ENCODE results near the gene PSMA1. TPM values are rescaled to one million over a fixed set of nuclear protein-coding genes. Genes with fewer than 3 reads are reported as not detected.
"Not testable (repeated sequence)": the region's sequence is repeated elsewhere in the genome, so short reads cannot be mapped to it uniquely, and the experiment has no call there.

Gene PSMA1
- total RNA-seq (100 to 1,000 TPM; 337 to 344 TPM), polyA plus RNA-seq (159 TPM)

GRCh38 chr11:14519917-14520746 lies at the start of gene PSMA1:
PSMA1 (minus strand) TSS chr11:14520386; CDS start chr11:14520299, 87 bp downstream.
- Mint-ChIP-seq H3K27ac (peak within 1 kb of the TSS; percentile 93 to 98 (median 96)), H3K4me3 (peak within 1 kb of the TSS; percentile 94 to 98 (median 97)), H3K36me3 (peaks cover 0 to 32% (median 2%) of the 10 kb centered on the region in 3 donors), H3K4me1 (peaks cover 33 to 40% (median 36%) of the 10 kb centered on the region in 3 donors), H3K9me3 (no peaks in the 10 kb centered on the region), H3K27me3 (no peaks in the 10 kb centered on the region)
- Histone ChIP-seq H3K4me1 (ENCODE audit: insufficient read depth, low read length) (peaks cover 24% of the 10 kb centered on the region), H3K36me3 (ENCODE audit: insufficient read depth, low read length) (peaks cover 8% of the 10 kb centered on the region), H3K9me3 (ENCODE audit: low read length) (no peaks in the 10 kb centered on the region), H3K27me3 (ENCODE audit: insufficient read depth, low read length, poor library complexity, severe bottlenecking) (no peaks in the 10 kb centered on the region), H3K4me3 (ENCODE audit: low read length) (peak within 1 kb of the TSS; percentile 93), H3K27ac (ENCODE audit: low read depth, low read length) (peak within 1 kb of the TSS; percentile 83)
- DNase-seq, result peak; percentile 89 to 93 (median 89)
- CTCF ChIA-PET, result interaction anchor here (0.8 to 2.2 kb wide), 13 partner anchors 10 to 388 kb away, joined by 3 to 11 read pairs (median 3); partner anchors contain the start of genes CYP2R1 and PDE3B
- POLR2A ChIA-PET, result interaction anchor here (0.7 to 2.1 kb wide), 7 partner anchors 20 to 372 kb away, joined by 3 to 13 read pairs (median 4); partner anchors contain the start of genes COPB1, CYP2R1 and PDE3B

DNA sequence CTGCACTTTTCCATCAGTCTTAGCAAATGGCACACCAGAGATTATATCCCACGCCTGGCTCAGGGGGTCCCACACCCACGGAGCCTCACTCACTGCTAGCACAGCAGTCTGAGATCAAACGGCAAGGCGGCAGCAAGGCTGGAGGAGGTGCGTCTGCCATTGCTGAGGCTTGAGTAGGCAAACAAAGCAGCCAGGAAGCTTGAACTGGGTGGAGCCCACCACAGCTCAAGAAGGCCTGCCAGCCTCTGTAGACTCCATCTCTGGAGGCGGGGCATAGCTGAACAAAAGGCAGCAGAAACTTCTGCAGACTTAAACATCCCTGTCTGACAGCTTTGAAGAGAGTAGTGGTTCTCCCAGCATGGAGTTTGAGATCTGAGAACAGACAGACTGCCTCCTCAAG lies 49.3 kb upstream of the PSMA1 start:
- CTCF ChIA-PET, result interaction anchor here (0.9 to 4.0 kb wide), 6 partner anchors 9 to 338 kb away, joined by 3 to 16 read pairs (median 4); partner anchors contain the start of gene PDE3B
- H3K36me3 Mint-ChIP-seq, result peaks cover 22 to 78% (median 42%) of the 10 kb centered on the region in 3 donors
- peak overlapping the region in 6 of 7 donors; percentile 41 to 82 (median 61) for H3K4me3 Mint-ChIP-seq
- H3K9me3 ChIP-seq (ENCODE audit: low read length); H3K27me3 ChIP-seq (ENCODE audit: insufficient read depth, low read length, poor library complexity, severe bottlenecking); H3K27me3 Mint-ChIP-seq; H3K4me3 ChIP-seq (ENCODE audit: low read length); H3K27ac ChIP-seq (ENCODE audit: low read depth, low read length); H3K36me3 ChIP-seq (ENCODE audit: insufficient read depth, low read length): not testable (repeated sequence)
- DNase-seq, result peak; percentile 19 to 73 (median 42)
- peaks cover 32 to 53% (median 50%) of the 10 kb centered on the region in 5 donors for H3K9me3 Mint-ChIP-seq
- H3K4me1 ChIP-seq (ENCODE audit: insufficient read depth, low read length), result peaks cover 22% of the 10 kb centered on the region
- peaks cover 39 to 80% (median 71%) of the 10 kb centered on the region in 3 donors for H3K4me1 Mint-ChIP-seq
- POLR2A ChIA-PET, result interaction anchor here (1.7 kb wide), 1 partner anchor 9 kb away, joined by 12 read pairs; no protein-coding TSS in a partner anchor
- H3K27ac Mint-ChIP-seq, result peak overlapping the region; percentile 64 to 98 (median 88)

- Mint-ChIP-seq H3K4me3 (peak overlapping the region in 1 of 7 donors; percentile 37), H3K36me3 (peaks cover 20 to 55% (median 32%) of the 10 kb centered on the region in 3 donors), H3K27me3 (no peaks in the 10 kb centered on the region), H3K4me1 (peaks cover 37 to 74% (median 70%) of the 10 kb centered on the region in 3 donors), H3K9me3 (peaks cover 25 to 33% (median 27%) of the 10 kb centered on the region in 5 donors), H3K27ac (peak overlapping the region in 3 of 8 donors; percentile 11 to 47 (median 37))
- no peaks in the 10 kb centered on the region for H3K9me3 ChIP-seq (ENCODE audit: low read length)
- H3K4me3 ChIP-seq (ENCODE audit: low read length), result no peak overlapping the region
- peaks cover 22% of the 10 kb centered on the region for H3K4me1 ChIP-seq (ENCODE audit: insufficient read depth, low read length)
- no peaks in the 10 kb centered on the region for H3K36me3 ChIP-seq (ENCODE audit: insufficient read depth, low read length)
- POLR2A ChIA-PET, result no interaction called here
- H3K27me3 ChIP-seq (ENCODE audit: insufficient read depth, low read length, poor library complexity, severe bottlenecking), result no peaks in the 10 kb centered on the region
- H3K27ac ChIP-seq (ENCODE audit: low read depth, low read length), result no peak overlapping the region
- CTCF ChIA-PET, result interaction anchor here (1.1 to 4.0 kb wide), 2 partner anchors 9 to 77 kb away, joined by 3 to 15 read pairs; partner anchors contain the start of gene PDE3B
- no peak for DNase-seq
These were observed 47.0 kb upstream of the PSMA1 start for GRCh38 chr11:14567064-14567651.

- no peak overlapping the region for H3K4me3 ChIP-seq (ENCODE audit: low read length)
- Mint-ChIP-seq H3K36me3 (peaks cover 20 to 48% (median 27%) of the 10 kb centered on the region in 3 donors), H3K9me3 (peaks cover 18 to 26% (median 22%) of the 10 kb centered on the region in 5 donors), H3K27me3 (no peaks in the 10 kb centered on the region), H3K27ac (peak overlapping the region in 3 of 8 donors; percentile 11 to 82 (median 62)), H3K4me3 (peak overlapping the region in 2 of 7 donors; percentile 23 to 37), H3K4me1 (peaks cover 40 to 75% (median 71%) of the 10 kb centered on the region in 3 donors)
- H3K27me3 ChIP-seq (ENCODE audit: insufficient read depth, low read length, poor library complexity, severe bottlenecking), result no peaks in the 10 kb centered on the region
- no peaks in the 10 kb centered on the region for H3K9me3 ChIP-seq (ENCODE audit: low read length)
- H3K27ac ChIP-seq (ENCODE audit: low read depth, low read length), result no peak overlapping the region
- ChIA-PET POLR2A (no interaction called here), CTCF (interaction anchor here (1.1 to 4.0 kb wide), 4 partner anchors 8 to 341 kb away, joined by 3 to 15 read pairs (median 4); partner anchors contain the start of gene PDE3B)
- DNase-seq, result no peak
- H3K4me1 ChIP-seq (ENCODE audit: insufficient read depth, low read length), result peaks cover 22% of the 10 kb centered on the region
- H3K36me3 ChIP-seq (ENCODE audit: insufficient read depth, low read length), result no peaks in the 10 kb centered on the region
These were observed 46.3 kb upstream of the PSMA1 start for GRCh38 chr11:14566331-14567063.

DNA sequence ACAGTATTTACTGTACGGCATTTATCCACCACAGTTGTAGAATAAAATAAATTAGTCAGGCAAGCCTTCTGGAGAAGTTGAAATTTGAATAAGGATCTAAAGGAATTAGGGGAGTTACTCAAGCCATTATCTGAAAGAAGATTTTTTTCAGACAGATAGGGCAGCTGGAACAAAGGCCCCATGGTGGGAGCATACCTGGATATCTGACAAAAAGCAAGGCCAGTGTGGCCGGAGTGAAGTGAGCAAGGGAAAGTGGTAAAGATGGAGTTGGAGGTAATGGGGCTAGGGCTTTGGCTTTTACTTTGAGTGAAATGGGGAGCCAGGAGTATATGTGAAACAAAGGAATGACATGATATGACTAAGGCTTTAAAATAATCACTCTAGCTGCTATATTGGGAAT lies 45.7 kb upstream of the PSMA1 start:
- ChIA-PET CTCF (interaction anchor here (1.1 to 1.4 kb wide), 4 partner anchors 11 to 342 kb away, joined by 3 to 4 read pairs (median 4); no protein-coding TSS in a partner anchor), POLR2A (no interaction called here)
- no peaks in the 10 kb centered on the region for H3K9me3 ChIP-seq (ENCODE audit: low read length)
- Mint-ChIP-seq H3K27me3 (no peaks in the 10 kb centered on the region), H3K27ac (peak overlapping the region in 3 of 8 donors; percentile 12 to 74 (median 62)), H3K9me3 (peaks cover 15 to 22% (median 20%) of the 10 kb centered on the region in 5 donors), H3K4me3 (no peak overlapping the region), H3K4me1 (peaks cover 42 to 75% (median 73%) of the 10 kb centered on the region in 3 donors), H3K36me3 (peaks cover 20 to 43% (median 27%) of the 10 kb centered on the region in 3 donors)
- H3K36me3 ChIP-seq (ENCODE audit: insufficient read depth, low read length), result no peaks in the 10 kb centered on the region
- H3K27me3 ChIP-seq (ENCODE audit: insufficient read depth, low read length, poor library complexity, severe bottlenecking), result no peaks in the 10 kb centered on the region
- DNase-seq, result no peak
- peaks cover 22% of the 10 kb centered on the region for H3K4me1 ChIP-seq (ENCODE audit: insufficient read depth, low read length)
- no peak overlapping the region for H3K27ac ChIP-seq (ENCODE audit: low read depth, low read length)
- no peak overlapping the region for H3K4me3 ChIP-seq (ENCODE audit: low read length)

DNA sequence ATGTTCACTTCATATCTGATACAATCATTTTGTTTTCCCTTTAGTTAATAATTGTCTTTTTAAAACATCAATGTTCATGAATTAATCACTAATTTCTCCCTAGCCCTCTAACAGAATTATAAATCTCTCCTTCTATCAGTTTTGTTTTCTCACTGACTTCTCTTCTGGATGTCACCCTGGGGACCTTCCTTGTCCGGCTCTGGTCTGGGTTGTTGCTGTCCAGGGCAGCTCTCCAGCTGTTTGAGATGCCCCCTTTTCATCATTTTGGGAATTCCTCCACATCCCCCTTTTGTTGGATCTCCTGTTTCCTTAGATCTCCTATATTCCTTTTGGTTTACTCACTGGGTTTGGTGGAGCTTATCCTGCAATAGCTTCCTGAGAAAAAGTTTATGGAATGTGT lies 35.6 kb upstream of the PSMA1 start:
- ChIA-PET CTCF (interaction anchor here (1.7 kb wide), 1 partner anchor 88 kb away, joined by 11 read pairs; the partner anchor contains the start of gene PDE3B), POLR2A (interaction anchor here (1.3 to 1.5 kb wide), 2 partner anchors 23 to 89 kb away, joined by 8 to 9 read pairs; no protein-coding TSS in a partner anchor)
- Histone ChIP-seq H3K4me3 (ENCODE audit: low read length) (peak overlapping the region; percentile 24), H3K9me3 (ENCODE audit: low read length) (no peaks in the 10 kb centered on the region), H3K27ac (ENCODE audit: low read depth, low read length) (no peak overlapping the region), H3K4me1 (ENCODE audit: insufficient read depth, low read length) (peaks cover 35% of the 10 kb centered on the region), H3K27me3 (ENCODE audit: insufficient read depth, low read length, poor library complexity, severe bottlenecking) (no peaks in the 10 kb centered on the region), H3K36me3 (ENCODE audit: insufficient read depth, low read length) (no peaks in the 10 kb centered on the region)
- Mint-ChIP-seq H3K4me1 (peaks cover 23 to 59% (median 32%) of the 10 kb centered on the region in 3 donors), H3K36me3 (peaks cover 0 to 15% (median 13%) of the 10 kb centered on the region in 3 donors), H3K4me3 (peak overlapping the region in 5 of 7 donors; percentile 25 to 58 (median 47)), H3K9me3 (peaks cover 0 to 2% (median 0%) of the 10 kb centered on the region in 5 donors), H3K27ac (peak overlapping the region; percentile 61 to 94 (median 89)), H3K27me3 (no peaks in the 10 kb centered on the region)
- DNase-seq, result no peak

DNA sequence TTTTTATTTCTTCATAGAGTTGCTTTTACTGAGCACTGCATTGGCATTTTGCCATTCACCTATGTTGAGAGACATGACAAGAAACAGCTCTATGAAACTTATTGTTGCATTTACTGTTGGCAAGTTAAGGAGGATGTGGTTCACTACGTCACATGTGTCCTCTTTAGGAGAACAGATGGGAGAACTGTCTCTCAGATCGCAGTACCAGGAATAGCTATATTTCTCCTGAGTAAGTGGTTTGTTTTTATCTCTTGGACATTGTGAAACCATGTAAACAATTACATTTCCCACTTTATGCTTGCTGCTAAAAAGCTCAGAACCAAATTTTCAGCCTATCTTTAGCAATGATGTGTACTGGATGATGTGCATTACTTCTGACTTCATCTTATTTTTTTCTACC lies 34.8 kb upstream of the PSMA1 start:
- peaks cover 21 to 54% (median 32%) of the 10 kb centered on the region in 3 donors for H3K4me1 Mint-ChIP-seq
- Histone ChIP-seq H3K4me3 (ENCODE audit: low read length) (peak overlapping the region; percentile 13), H3K36me3 (ENCODE audit: insufficient read depth, low read length) (no peaks in the 10 kb centered on the region), H3K9me3 (ENCODE audit: low read length) (no peaks in the 10 kb centered on the region), H3K27me3 (ENCODE audit: insufficient read depth, low read length, poor library complexity, severe bottlenecking) (no peaks in the 10 kb centered on the region), H3K27ac (ENCODE audit: low read depth, low read length) (no peak overlapping the region), H3K4me1 (ENCODE audit: insufficient read depth, low read length) (peaks cover 35% of the 10 kb centered on the region)
- peak overlapping the region; percentile 60 to 90 (median 88) for H3K27ac Mint-ChIP-seq
- peak overlapping the region in 6 of 7 donors; percentile 7 to 66 (median 34) for H3K4me3 Mint-ChIP-seq
- peak in 2 of 5 donors; percentile 74 to 84 for DNase-seq
- CTCF ChIA-PET, result interaction anchor here (1.1 to 1.7 kb wide), 4 partner anchors 10 to 89 kb away, joined by 4 to 11 read pairs (median 5); partner anchors contain the start of gene PDE3B
- POLR2A ChIA-PET, result interaction anchor here (0.6 to 1.5 kb wide), 4 partner anchors 24 to 209 kb away, joined by 3 to 9 read pairs (median 6); partner anchors contain the start of gene PSMA1
- peaks cover under 1 to 18% (median 13%) of the 10 kb centered on the region in 3 donors for H3K36me3 Mint-ChIP-seq
- H3K27me3 Mint-ChIP-seq, result peaks cover 0 to under 1% of the 10 kb centered on the region in 2 donors
- peaks cover 0 to 2% (median 0%) of the 10 kb centered on the region in 5 donors for H3K9me3 Mint-ChIP-seq

Data from CD8-positive, alpha-beta memory T cell (primary cell).